NCI-H82 treated with DMSO at 0.1 percent for 48 hours (cell line): Measurements from ENCODE around the gene MOB3A.

ENCODE experiments used
- DNase-seq: peaks from one replicate; lab custom pipeline; 2025; ENCODE audit not compliant: unreplicated experiment; lab: John Stamatoyannopoulos, UW

The MOB3A gene

GRCh38 chr19:2126879-2127518, 30.9 kb upstream of the MOB3A start:
- no peak for DNase-seq

- DNase-seq, result no peak
These were observed 27.7 kb upstream of the MOB3A start for GRCh38 chr19:2123682-2124387.

- no peak for DNase-seq
These were observed 26.9 kb upstream of the MOB3A start for GRCh38 chr19:2122982-2123381.

GRCh38 chr19:2122251-2122650, 26.1 kb upstream of the MOB3A start:
- no peak for DNase-seq

- DNase-seq, result no peak
These were observed 25.4 kb upstream of the MOB3A start for GRCh38 chr19:2121416-2122051.

- no peak for DNase-seq
These were observed 24.7 kb upstream of the MOB3A start for GRCh38 chr19:2120821-2121220.

- no peak for DNase-seq
These were observed 24.0 kb upstream of the MOB3A start for GRCh38 chr19:2119921-2120785.

- no peak for DNase-seq
These were observed 22.3 kb upstream of the MOB3A start for GRCh38 chr19:2118438-2118837.

GRCh38 chr19:2117215-2117960, 21.3 kb upstream of the MOB3A start:
- no peak for DNase-seq

GRCh38 chr19:2116507-2116906, 20.4 kb upstream of the MOB3A start:
- DNase-seq, result no peak

GRCh38 chr19:2115911-2116426, 19.8 kb upstream of the MOB3A start:
- no peak for DNase-seq

- DNase-seq, result no peak
These were observed 19.2 kb upstream of the MOB3A start for GRCh38 chr19:2115324-2115723.

- no peak for DNase-seq
These were observed 18.7 kb upstream of the MOB3A start for GRCh38 chr19:2114821-2115220.

GRCh38 chr19:2114218-2114617, 18.1 kb upstream of the MOB3A start:
- DNase-seq, result no peak

- no peak for DNase-seq
These were observed 17.5 kb upstream of the MOB3A start for GRCh38 chr19:2113439-2114211.

GRCh38 chr19:2112516-2113320, 16.6 kb upstream of the MOB3A start:
- no peak for DNase-seq

GRCh38 chr19:2111886-2112285, 15.8 kb upstream of the MOB3A start:
- DNase-seq, result no peak

- no peak for DNase-seq
These were observed 15.3 kb upstream of the MOB3A start for GRCh38 chr19:2111425-2111824.

- no peak for DNase-seq
These were observed 14.7 kb upstream of the MOB3A start for GRCh38 chr19:2110822-2111221.
